ENCODE data around the gene PIK3C3. TPM values are rescaled to one million over a fixed set of nuclear protein-coding genes. Genes with fewer than 3 reads are reported as not detected.

PIK3C3 gene
- total RNA-seq, 4 donors from 2014 or later, result 20.2 to 70.7 (median 45.2) TPM

GRCh38 chr18:41973983-41974382, 18.9 kb downstream of the PIK3C3 start:
- no peak for TF ChIP-seq POLR2AphosphoS5 (IDR thresholded peaks at IDR 0.05)
- TF ChIP-seq EP300 (IDR thresholded peaks at IDR 0.05; ENCODE audit: low read depth), result no peak
- TF ChIP-seq, protein P1, sequence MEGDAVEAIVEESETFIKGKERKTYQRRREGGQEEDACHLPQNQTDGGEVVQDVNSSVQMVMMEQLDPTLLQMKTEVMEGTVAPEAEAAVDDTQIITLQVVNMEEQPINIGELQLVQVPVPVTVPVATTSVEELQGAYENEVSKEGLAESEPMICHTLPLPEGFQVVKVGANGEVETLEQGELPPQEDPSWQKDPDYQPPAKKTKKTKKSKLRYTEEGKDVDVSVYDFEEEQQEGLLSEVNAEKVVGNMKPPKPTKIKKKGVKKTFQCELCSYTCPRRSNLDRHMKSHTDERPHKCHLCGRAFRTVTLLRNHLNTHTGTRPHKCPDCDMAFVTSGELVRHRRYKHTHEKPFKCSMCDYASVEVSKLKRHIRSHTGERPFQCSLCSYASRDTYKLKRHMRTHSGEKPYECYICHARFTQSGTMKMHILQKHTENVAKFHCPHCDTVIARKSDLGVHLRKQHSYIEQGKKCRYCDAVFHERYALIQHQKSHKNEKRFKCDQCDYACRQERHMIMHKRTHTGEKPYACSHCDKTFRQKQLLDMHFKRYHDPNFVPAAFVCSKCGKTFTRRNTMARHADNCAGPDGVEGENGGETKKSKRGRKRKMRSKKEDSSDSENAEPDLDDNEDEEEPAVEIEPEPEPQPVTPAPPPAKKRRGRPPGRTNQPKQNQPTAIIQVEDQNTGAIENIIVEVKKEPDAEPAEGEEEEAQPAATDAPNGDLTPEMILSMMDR (IDR thresholded peaks at IDR 0.05), result no peak
- no peak for TF ChIP-seq POLR2A (IDR thresholded peaks at IDR 0.05)
- in situ Hi-C loops (cut with MboI; ENCODE audit: low pct_ligation_motif_present in 1 of 4, low pct_unique_long_range_greater_than_20kb in 1 of 4, low sequenced_read_pairs in 3 of 4), result no loop called here
- peaks cover 0 to 13% (median 0%) of the 10 kb centered on the region in 4 donors for H3K4me1 ChIP-seq
- H3K27ac ChIP-seq, result no peak overlapping the region
- peaks cover 0 to 15% (median 5%) of the 10 kb centered on the region in 4 donors for H3K36me3 ChIP-seq
- intact Hi-C loops (cut with DNase I; ENCODE audit: low total_unique reads), result no loop called here
- DNase-seq, result no peak
- H3K9me3 ChIP-seq, result no peaks in the 10 kb centered on the region
- H3K4me3 ChIP-seq, result no peak overlapping the region
- 89 to 92% methylated on average over 2 of the region's 2 CpGs for WGBS, 2 donors (ENCODE audit: low coverage in 1 of 2)
- no peaks in the 10 kb centered on the region for H3K27me3 ChIP-seq

DNA sequence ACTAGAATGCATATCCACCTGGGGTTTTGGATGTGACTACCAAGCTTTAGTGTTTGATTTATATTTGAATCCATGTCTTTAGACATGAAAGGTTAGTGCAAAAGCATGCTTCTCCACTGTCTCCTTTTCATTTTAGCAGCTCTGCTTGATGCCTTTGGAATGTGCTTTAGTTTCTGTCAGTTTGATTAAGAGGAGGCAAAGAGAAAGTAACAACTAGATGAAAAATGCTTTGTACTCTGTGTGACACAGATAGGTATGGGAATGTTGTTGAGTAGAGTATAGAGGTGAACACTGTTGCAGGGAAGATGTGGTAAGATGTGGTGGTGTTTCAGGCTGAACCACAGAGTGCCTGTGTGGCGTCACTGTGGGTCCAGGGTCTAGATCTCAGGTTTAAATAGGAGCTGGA, 19.8 kb downstream of the PIK3C3 start:
- in situ Hi-C loops (cut with MboI; ENCODE audit: low pct_ligation_motif_present in 1 of 4, low pct_unique_long_range_greater_than_20kb in 1 of 4, low sequenced_read_pairs in 3 of 4), result no loop called here
- TF ChIP-seq, protein P1 (IDR thresholded peaks at IDR 0.05), result no peak
- TF ChIP-seq POLR2AphosphoS5 (IDR thresholded peaks at IDR 0.05) (no peak), EP300 (IDR thresholded peaks at IDR 0.05; ENCODE audit: low read depth) (no peak), POLR2A (IDR thresholded peaks at IDR 0.05) (no peak)
- Histone ChIP-seq H3K9me3 (no peaks in the 10 kb centered on the region), H3K27me3 (no peaks in the 10 kb centered on the region), H3K4me3 (no peak overlapping the region), H3K36me3 (peaks cover 0 to 15% (median 4%) of the 10 kb centered on the region in 4 donors), H3K27ac (no peak overlapping the region), H3K4me1 (peaks cover 0 to 9% (median 0%) of the 10 kb centered on the region in 4 donors)
- intact Hi-C loops (cut with DNase I; ENCODE audit: low total_unique reads), result no loop called here
- 81% methylated on average over 1 of the region's 1 CpG; no CpG with 5 or more reads in 1 of the 2 donors for WGBS, 2 donors (ENCODE audit: low coverage in 1 of 2)
- no peak for DNase-seq

GRCh38 chr18:41975284-41975683, 20.2 kb downstream of the PIK3C3 start:
- H3K27me3 ChIP-seq, result no peaks in the 10 kb centered on the region
- peaks cover 0 to 9% (median 0%) of the 10 kb centered on the region in 4 donors for H3K4me1 ChIP-seq
- WGBS, 2 donors (ENCODE audit: low coverage in 1 of 2), result 90% methylated on average over 4 to 5 of the region's 5 CpGs
- in situ Hi-C loops (cut with MboI; ENCODE audit: low pct_ligation_motif_present in 1 of 4, low pct_unique_long_range_greater_than_20kb in 1 of 4, low sequenced_read_pairs in 3 of 4), result no loop called here
- H3K27ac ChIP-seq, result no peak overlapping the region
- no peak for DNase-seq
- H3K36me3 ChIP-seq, result peaks cover 0 to 12% (median 4%) of the 10 kb centered on the region in 4 donors
- no peak overlapping the region for H3K4me3 ChIP-seq
- intact Hi-C loops (cut with DNase I; ENCODE audit: low total_unique reads), result no loop called here
- TF ChIP-seq, protein P1 (IDR thresholded peaks at IDR 0.05), result no peak
- TF ChIP-seq EP300 (IDR thresholded peaks at IDR 0.05; ENCODE audit: low read depth), result no peak
- H3K9me3 ChIP-seq, result no peaks in the 10 kb centered on the region

- no peaks in the 10 kb centered on the region for H3K27me3 ChIP-seq
- in situ Hi-C loops (cut with MboI; ENCODE audit: low pct_ligation_motif_present in 1 of 4, low pct_unique_long_range_greater_than_20kb in 1 of 4, low sequenced_read_pairs in 3 of 4) (no loop called here), intact Hi-C loops (cut with DNase I; ENCODE audit: low total_unique reads) (no loop called here)
- no peaks in the 10 kb centered on the region for H3K36me3 ChIP-seq
- 79 to 88% methylated on average over 6 of the region's 6 CpGs for WGBS, 2 donors (ENCODE audit: low coverage in 1 of 2)
- no peak overlapping the region for H3K27ac ChIP-seq
- H3K4me3 ChIP-seq, result no peak overlapping the region
- DNase-seq, result no peak
- no peaks in the 10 kb centered on the region for H3K9me3 ChIP-seq
- TF ChIP-seq EP300 (IDR thresholded peaks at IDR 0.05; ENCODE audit: low read depth), result no peak
- TF ChIP-seq POLR2AphosphoS5 (IDR thresholded peaks at IDR 0.05), result no peak
- TF ChIP-seq, protein P1 (IDR thresholded peaks at IDR 0.05), result no peak
- peaks cover 0 to 5% (median 0%) of the 10 kb centered on the region in 4 donors for H3K4me1 ChIP-seq
Measured at GRCh38 chr18:41977233-41977632, 22.2 kb downstream of the PIK3C3 start.
